Testis (tissue), 3 donors: Measurements from ENCODE around the gene MRPS14. TPM values are rescaled to one million over a fixed set of nuclear protein-coding genes. Genes with fewer than 3 reads are reported as not detected.
"Not testable (repeated sequence)": the region's sequence is repeated elsewhere in the genome, so short reads cannot be mapped to it uniquely, and the experiment has no call there.

Experiments
- DNase-seq: peaks from one replicate; pipeline ENCODE4 v3.0.0-alpha.2; 2019
- H3K27ac ChIP-seq, 2 donors: fragments of 200-600 bp; sonication (generic); one replicate each; pipeline ENCODE4 v1.5.1; 2019
- H3K27me3 ChIP-seq: fragments of 200-600 bp; sonication (generic); one replicate; pipeline ENCODE4 v1.5.1; 2019
- H3K36me3 ChIP-seq: fragments of 200-600 bp; sonication (generic); one replicate; pipeline ENCODE4 v1.5.1; 2017; ENCODE audit warnings: low read depth; ENCODE audit errors: missing control alignments
- H3K4me1 ChIP-seq: fragments of 200-600 bp; sonication (generic); one replicate; pipeline ENCODE4 v1.5.1; 2019
- H3K4me3 ChIP-seq, 2 donors: fragments of 200-600 bp; sonication (generic); one replicate each; pipeline ENCODE4 v1.5.1; 2017 to 2019
- H3K9me3 ChIP-seq: fragments of 200-600 bp; sonication (generic); one replicate; pipeline ENCODE4 v1.5.1; 2017
- POLR2A ChIP-seq: fragments of 450-650 bp; IDR thresholded peaks from one replicate; pipeline ENCODE4 v1.6.1; 2017; ENCODE audit warnings: antibody characterized with exemption, mild to moderate bottlenecking, moderate library complexity
- WGBS, 2 donors: methylation state at CpG; one replicate each; pipeline ENCODE4 v1.1.5; 2018; 5-methylcytosine and 5-hydroxymethylcytosine counted together
- intact Hi-C: fragments of 100-400 bp; cut with DNase I; formaldehyde crosslinking; loops from one replicate; pipeline ENCODE4 v1.15.1; 2023; ENCODE audit warnings: low total_unique reads
- polyA plus RNA-seq: library from polyadenylated mRNA; stranded (reverse); fragments of 350-450 nt; fragmentation: Illumina TruSeq; extraction: RNeasy Lipid Tissue Mini Kit (QIAGEN cat#74804); gene quantifications from one replicate; pipeline ENCODE4 v1.2.3, GENCODE V29; 2014; ENCODE audit warnings: low read depth, low replicate concordance; ENCODE audit not compliant: insufficient read depth
- total RNA-seq, 2 donors: library from RNA; depleted of rRNA; stranded (reverse); fragments of >200 nt; gene quantifications; one replicate each; pipeline ENCODE4 v1.2.3, GENCODE V29; 2016
- TF ChIP-seq, protein P1 (sequence below), 3 experiments: fragments of 450-650 bp in 2 of 3; fragments of 200-600 bp in 1 of 3; sonication (generic) in 1 of 3; IDR thresholded peaks; one replicate each; pipeline ENCODE4 v1.5.1; 2016 to 2019; ENCODE audit warnings: antibody characterized with exemption in 3 of 3, mild to moderate bottlenecking in 2 of 3, moderate library complexity in 1 of 3

Gene MRPS14
- total and polyA plus RNA-seq, 3 donors from 2014 or later, result 30.2 to 42.8 (median 31.2) TPM

DNA sequence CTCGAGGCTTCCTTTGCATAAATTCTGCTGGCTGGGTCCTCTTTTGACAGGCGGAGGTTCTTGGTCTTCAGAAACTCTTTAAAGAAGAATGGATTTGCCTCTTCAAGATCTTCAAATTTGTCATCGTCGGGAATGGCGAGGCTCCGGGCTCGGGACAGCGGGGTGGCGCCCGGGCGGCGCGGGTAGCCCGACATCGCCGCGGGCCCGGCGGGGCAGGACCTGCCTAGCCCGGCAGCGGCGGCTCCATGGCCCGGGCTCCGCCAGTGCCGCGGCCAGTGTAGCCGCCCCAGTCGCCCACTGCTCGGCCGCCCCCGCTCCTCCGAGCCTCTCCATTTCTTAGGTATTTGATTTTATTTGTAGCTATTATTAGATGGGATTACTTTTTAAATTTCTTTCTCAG is 22.3 kb upstream of the MRPS14 start:
- TF ChIP-seq POLR2A, result no peak
- TF ChIP-seq, protein P1, sequence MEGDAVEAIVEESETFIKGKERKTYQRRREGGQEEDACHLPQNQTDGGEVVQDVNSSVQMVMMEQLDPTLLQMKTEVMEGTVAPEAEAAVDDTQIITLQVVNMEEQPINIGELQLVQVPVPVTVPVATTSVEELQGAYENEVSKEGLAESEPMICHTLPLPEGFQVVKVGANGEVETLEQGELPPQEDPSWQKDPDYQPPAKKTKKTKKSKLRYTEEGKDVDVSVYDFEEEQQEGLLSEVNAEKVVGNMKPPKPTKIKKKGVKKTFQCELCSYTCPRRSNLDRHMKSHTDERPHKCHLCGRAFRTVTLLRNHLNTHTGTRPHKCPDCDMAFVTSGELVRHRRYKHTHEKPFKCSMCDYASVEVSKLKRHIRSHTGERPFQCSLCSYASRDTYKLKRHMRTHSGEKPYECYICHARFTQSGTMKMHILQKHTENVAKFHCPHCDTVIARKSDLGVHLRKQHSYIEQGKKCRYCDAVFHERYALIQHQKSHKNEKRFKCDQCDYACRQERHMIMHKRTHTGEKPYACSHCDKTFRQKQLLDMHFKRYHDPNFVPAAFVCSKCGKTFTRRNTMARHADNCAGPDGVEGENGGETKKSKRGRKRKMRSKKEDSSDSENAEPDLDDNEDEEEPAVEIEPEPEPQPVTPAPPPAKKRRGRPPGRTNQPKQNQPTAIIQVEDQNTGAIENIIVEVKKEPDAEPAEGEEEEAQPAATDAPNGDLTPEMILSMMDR (IDR thresholded peaks at IDR 0.05), result no peak
- H3K27me3 ChIP-seq, result no peaks in the 10 kb centered on the region
- peak overlapping the region in 1 of 2 donors; percentile 7 for H3K4me3 ChIP-seq
- H3K36me3 ChIP-seq, result no peaks in the 10 kb centered on the region
- 45 to 84% methylated on average over 22 to 27 of the region's 32 CpGs for WGBS, 2 donors
- no peaks in the 10 kb centered on the region for H3K4me1 ChIP-seq
- H3K27ac ChIP-seq, result no peak overlapping the region
- H3K9me3 ChIP-seq, result no peaks in the 10 kb centered on the region
- intact Hi-C loops, result no loop called here
- DNase-seq, result no peak

DNA sequence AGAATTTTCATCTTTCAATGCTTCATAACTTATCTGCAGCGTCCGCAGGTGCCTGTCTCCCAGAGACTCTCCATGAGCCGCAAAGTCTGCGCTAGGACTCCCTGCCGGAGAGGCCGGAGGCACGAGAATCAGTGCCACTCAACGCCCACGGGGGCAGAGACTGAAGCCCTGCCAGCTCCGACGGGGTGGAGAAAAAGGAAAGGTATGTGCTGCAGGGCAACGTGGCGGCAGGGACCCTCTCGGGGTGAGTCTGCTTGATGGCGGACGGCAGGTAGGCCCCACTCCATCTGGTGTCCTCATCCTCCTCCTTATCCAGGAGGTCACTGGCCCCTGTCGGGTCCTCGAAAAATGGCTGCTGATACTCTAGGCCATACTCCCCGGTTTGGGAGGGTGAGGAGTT is 21.9 kb upstream of the MRPS14 start:
- Histone ChIP-seq H3K27me3 (no peaks in the 10 kb centered on the region), H3K4me1 (no peaks in the 10 kb centered on the region), H3K27ac (no peak overlapping the region), H3K4me3 (peak overlapping the region in 1 of 2 donors; percentile 7), H3K9me3 (no peaks in the 10 kb centered on the region), H3K36me3 (no peaks in the 10 kb centered on the region)
- intact Hi-C loops, result no loop called here
- TF ChIP-seq POLR2A, result no peak
- TF ChIP-seq, protein P1 (IDR thresholded peaks at IDR 0.05), result no peak
- no peak for DNase-seq
- 51 to 76% methylated on average over 7 to 19 of the region's 19 CpGs for WGBS, 2 donors

GRCh38 chr1:175044591-175044990 is 21.4 kb upstream of the MRPS14 start:
- WGBS, 2 donors, result 71 to 75% methylated on average over 18 of the region's 18 CpGs
- DNase-seq, H3K36me3 ChIP-seq, H3K27ac ChIP-seq, intact Hi-C loops, H3K27me3 ChIP-seq, H3K9me3 ChIP-seq, H3K4me1 ChIP-seq: not testable (repeated sequence)
- H3K4me3 ChIP-seq, result peak overlapping the region in 1 of 2 donors; percentile 7

DNA sequence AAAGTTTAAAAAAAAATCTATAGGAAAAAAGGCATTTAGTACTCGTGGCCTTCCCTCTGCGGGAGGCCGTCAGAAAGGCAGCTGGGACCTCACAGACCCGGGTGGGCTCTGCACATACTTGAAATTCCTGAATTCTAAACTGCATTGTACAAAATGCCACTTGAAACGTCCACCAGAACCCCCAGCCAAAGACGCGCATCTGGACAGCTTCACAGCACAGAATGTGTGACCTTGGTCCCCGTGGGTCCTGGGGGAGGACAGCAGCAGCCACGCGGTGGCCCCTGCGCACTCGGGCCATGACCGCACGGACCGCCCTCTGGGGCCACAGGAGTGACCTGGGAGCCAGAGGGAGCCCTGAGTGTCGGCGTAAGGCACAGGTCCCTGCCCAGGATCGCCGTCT is 20.6 kb upstream of the MRPS14 start:
- DNase-seq, result no peak
- 23 to 32% methylated on average over 16 to 19 of the region's 19 CpGs for WGBS, 2 donors
- TF ChIP-seq, protein P1 (IDR thresholded peaks at IDR 0.05), result no peak
- TF ChIP-seq POLR2A, result no peak
- Histone ChIP-seq H3K36me3 (no peaks in the 10 kb centered on the region), H3K9me3 (no peaks in the 10 kb centered on the region), H3K4me1 (no peaks in the 10 kb centered on the region), H3K27ac (no peak overlapping the region), H3K4me3 (no peak overlapping the region), H3K27me3 (no peaks in the 10 kb centered on the region)
- intact Hi-C loops, result no loop called here

DNA sequence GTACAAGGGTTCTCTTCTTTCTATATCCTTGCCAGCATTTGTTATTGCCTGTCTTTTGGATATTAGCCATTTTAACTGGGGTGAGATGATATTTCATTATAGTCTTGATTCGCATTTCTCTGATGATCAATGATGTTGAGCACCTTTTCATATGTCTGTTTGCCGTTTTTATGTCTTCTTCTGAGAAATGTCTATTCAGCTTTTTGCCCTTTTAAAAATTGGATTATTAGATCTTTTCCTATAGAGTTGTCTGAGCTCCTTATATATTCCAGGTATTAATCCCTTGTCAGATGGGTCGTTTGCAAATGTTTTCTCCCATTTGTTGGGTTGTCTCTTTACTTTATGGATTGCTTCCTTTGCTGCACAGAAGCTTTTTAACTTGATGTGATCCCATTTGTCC is 19.4 kb upstream of the MRPS14 start:
- Histone ChIP-seq H3K9me3 (no peaks in the 10 kb centered on the region), H3K4me1 (no peaks in the 10 kb centered on the region), H3K36me3 (no peaks in the 10 kb centered on the region), H3K27ac (no peak overlapping the region), H3K27me3 (no peaks in the 10 kb centered on the region), H3K4me3 (no peak overlapping the region)
- WGBS, 2 donors, result 80 to 85% methylated on average over 3 of the region's 3 CpGs
- intact Hi-C loops, result no loop called here
- DNase-seq, result no peak
- TF ChIP-seq, protein P1 (IDR thresholded peaks at IDR 0.05), result no peak
- TF ChIP-seq POLR2A, result no peak
